NCI-H446 (cell line): ENCODE results near the gene KLK7.
"Not testable (repeated sequence)": the region's sequence is repeated elsewhere in the genome, so short reads cannot be mapped to it uniquely, and the experiment has no call there.

Source experiments
- DNase-seq, 2 experiments: peaks; one replicate each; lab custom pipeline; 2025; lab: John Stamatoyannopoulos, UW

Gene KLK7

DNA sequence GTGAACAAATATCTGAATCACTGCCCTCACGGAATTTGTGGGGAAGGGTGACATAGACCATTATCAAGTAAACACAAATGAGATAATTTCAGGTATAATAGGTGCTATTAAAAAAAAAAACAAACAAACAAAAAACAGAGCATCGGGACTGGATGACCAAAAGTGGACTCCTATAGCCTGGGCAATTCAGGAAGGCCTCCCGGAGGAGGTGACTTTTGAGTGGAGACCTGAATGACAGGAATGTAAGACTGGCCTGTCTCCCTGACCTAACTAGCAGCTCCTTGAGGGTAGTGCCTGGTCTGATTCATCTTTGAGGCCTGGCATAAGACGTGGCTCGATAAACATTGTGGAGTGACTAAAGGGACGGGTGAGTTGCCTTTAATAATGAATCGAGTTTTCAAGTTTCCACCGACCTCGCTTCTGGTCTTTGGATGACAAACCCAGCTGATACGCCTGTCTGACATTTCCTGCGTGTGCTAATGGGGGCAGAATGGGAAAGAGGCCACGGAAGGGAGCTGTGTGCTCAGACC is 29.0 kb upstream of the KLK7 start:
- DNase-seq = no peak

GRCh38 chr19:51010066-51010795 is 26.5 kb upstream of the KLK7 start:
- no peak for DNase-seq

GRCh38 chr19:51009061-51009891 is 25.6 kb upstream of the KLK7 start:
- no peak for DNase-seq

DNA sequence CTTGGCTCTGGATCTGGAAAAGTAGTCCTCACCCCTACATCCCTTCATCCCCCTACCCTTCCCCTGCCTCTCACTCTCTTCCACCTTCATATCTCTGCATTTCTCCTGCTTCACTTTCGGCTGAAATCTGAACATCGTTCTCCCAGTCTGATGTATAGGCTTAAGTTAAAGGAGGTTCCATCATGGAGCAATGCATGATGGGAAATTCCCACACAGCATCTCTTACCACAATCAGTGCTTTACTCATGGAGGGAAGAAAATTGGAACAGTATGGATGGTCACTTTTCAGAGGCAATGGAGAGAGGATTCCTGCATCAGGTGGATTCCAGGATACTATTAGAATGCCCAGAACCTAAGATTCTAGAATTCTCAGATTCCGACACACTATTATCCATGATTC is 23.8 kb upstream of the KLK7 start:
- no peak for DNase-seq

GRCh38 chr19:51006406-51006805 is 22.7 kb upstream of the KLK7 start:
- no peak for DNase-seq

DNA sequence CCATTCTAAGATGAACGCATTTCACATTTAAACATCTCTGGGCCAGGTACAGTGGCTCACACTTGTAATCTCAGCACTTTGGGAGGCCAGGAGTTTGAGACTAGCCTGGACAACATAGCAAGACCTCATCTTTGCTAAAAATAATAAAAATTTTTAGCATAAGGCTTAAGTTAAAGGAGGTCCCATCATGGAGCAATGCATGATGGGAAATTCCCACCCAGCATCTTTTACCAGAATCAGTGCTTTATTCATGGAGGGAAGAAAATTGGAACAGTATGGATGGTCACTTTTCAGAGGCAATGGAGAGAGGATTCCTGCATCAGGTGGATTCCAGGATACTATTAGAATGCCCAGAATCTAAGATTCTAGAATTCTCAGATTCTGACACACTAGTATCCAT is 21.5 kb upstream of the KLK7 start:
- no peak for DNase-seq

DNA sequence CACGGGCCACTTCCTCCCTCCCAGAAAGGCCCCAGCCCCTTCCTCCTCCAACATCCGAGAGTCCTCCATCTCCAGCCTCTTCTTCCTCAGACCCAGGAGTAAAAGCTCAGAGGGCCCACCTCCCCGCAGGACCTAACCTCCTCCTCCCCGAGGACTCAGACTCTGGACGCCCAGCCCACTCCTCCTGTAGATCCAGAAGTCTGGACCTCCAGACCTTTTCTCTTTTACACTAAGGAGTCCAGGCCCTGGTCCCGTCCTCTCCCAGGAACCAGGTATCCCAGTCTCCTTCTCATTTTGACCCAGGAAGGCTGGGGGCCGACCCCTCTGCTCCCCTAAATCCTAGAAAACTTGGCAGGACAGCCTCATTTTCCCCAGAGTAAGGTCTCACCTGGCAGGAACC is 19.6 kb upstream of the KLK7 start:
- DNase-seq = no peak

GRCh38 chr19:51002542-51003311 is 19.0 kb upstream of the KLK7 start:
- DNase-seq = peak; percentile 2 to 59

- no peak for DNase-seq
Measured at GRCh38 chr19:51002089-51002532, 18.4 kb upstream of the KLK7 start.

DNA sequence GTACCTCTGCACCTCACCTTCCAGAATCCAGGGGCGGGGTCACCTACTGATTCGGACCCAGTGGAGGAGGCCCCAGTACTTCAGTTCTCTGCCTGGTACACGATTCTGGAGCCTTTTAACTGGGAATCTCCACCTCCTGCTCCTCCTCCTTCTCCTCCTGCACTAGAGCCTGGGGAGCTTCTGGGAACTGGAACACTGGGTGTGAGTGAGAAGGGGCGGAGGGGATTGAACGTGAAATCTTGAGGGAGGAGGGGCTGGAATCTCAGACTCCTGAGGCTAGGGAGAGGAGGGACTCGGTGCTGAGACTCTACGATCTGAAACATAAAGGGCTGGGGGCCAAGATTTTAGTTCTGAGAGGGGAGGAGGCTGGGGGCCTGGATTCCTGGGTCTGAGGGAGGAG is 17.8 kb upstream of the KLK7 start, which contains the start of gene KLK8:
KLK8 (minus strand) TSS at position 90 of the 400 bp plus-strand sequence. CDS start 437 bp downstream, outside the sequence.
- DNase-seq = no peak

DNA sequence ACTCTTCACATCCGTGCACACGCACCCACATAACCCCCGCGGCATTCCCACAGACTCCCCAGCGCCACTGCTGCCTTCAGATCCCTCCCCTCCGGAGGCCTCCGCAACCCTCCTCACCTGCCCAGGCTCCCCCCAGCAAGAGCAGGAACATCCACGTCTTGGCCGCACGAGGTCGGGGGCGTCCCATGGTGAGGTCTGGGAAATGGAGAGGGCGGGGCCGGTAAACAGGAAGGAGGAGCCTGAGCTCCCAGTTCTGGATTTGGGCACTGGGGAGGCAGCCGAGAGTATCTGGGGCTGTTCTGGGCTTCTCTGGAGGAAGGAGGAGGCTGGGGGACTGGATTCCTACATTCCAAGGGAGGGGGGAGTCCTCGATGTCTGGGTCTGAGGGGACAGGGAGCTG is 17.3 kb upstream of the KLK7 start:
- no peak for DNase-seq

DNA sequence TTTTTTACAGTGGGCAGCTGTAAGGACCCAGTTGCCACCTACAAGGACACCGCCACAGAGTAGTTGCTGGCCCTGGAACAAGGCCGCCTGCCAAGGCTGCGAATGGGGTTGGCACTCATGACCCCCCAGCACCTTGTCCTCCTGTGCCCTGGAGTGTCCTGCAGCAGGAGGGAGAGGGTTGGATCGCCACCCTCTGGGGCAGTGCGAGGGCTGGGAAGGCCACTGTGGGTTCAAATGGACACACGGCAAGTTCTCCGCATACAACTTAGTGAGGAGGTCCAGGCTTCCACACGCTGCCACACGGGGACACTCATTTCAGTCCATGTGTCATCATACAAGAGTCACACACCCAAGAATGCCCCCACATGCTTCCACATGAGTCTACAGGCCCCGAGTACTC is 16.7 kb upstream of the KLK7 start:
- no peak for DNase-seq

GRCh38 chr19:50998686-50999085 is 15.0 kb upstream of the KLK7 start:
- no peak for DNase-seq

GRCh38 chr19:50998061-50998460 is 14.3 kb upstream of the KLK7 start:
- no peak for DNase-seq

DNA sequence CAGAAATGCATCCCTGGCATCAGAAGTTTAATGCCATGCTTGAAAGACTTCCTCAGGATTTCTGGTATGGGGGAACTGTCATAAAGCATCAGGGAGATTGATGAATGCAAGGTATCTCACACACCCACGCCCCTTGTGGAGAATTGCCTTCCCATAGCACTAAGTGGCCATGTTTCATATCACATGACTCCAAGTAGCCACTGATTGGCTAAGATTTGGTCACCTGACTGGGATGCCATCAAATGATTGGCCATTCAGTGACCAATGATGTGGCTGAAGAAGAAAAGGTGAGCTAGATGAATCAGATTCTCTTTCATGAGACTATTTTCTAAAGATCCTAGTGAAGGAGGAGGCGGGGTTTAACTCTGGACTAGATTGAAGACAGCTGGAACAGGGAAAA is 10.4 kb upstream of the KLK7 start:
- DNase-seq = peak in 1 of 2 experiments; percentile 6

DNA sequence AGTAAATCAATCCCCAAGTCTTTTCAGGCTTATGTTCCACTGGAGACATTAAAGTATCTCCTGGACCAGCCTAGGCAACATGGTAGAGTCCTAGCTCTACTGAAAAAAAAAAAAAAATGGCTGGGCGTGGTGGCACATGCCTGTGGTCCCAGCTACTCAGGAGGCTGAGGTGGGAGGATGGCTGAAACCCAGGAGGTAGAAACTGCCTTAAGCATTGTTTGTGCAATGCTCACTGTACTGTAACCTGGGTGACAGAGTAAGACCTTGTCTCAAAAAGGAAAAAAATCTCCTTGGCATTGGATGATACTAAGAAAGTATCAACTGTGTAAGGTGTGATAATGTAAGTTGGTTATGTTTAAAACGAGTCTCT is 8.9 kb upstream of the KLK7 start:
- DNase-seq = no peak

GRCh38 chr19:50984416-50984815 is 699 bp upstream of the KLK7 start:
- not testable (repeated sequence) for DNase-seq

GRCh38 chr19:50982186-50982585 is 1.5 kb downstream of the KLK7 start:
- DNase-seq = no peak

DNA sequence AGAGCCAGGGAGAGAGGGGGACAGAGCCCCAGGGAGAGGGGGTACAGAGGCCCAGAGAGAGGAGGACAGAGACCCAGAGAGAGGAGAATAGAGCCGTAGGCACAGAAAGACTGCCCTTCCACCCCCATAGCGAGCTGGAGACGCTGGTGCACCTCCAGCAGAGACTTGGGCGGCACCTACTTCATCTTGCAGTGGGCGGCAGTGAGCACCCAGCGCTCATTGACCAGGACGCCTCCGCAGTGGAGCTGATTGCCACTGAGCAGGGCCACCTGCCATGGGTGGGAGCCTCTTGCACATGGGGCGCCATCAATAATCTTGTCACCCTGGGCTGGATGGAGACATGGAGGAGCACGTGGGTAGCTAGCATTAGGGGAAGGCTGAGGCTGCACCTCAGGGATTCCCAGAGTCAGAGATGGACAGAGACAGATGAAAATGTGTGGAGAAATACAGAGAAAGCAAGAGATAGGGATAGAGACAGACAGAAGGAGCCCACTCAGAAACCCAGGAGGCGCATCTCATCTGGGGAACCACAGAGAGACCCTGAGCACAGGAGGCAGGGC is 2.0 kb downstream of the KLK7 start:
- no peak for DNase-seq

DNA sequence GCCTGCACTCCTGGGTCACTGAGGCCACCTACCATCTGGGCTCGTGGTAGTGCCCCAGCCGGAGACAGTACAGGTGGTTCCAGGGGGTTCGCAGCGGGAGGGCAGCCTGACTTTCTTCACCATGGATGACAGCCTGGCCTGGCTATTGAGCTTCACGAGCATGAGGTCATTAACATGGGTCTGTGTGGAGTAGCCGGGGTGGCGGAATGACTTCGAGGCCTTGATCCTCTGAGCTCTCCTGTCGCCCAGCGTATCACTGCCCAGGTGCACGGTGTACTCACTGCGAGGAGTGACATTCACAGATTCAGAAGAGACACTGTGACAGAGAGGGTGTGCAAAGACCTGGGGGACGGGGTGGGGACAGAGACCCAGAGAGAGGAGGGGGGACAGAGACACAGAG is 3.5 kb downstream of the KLK7 start:
- no peak for DNase-seq

DNA sequence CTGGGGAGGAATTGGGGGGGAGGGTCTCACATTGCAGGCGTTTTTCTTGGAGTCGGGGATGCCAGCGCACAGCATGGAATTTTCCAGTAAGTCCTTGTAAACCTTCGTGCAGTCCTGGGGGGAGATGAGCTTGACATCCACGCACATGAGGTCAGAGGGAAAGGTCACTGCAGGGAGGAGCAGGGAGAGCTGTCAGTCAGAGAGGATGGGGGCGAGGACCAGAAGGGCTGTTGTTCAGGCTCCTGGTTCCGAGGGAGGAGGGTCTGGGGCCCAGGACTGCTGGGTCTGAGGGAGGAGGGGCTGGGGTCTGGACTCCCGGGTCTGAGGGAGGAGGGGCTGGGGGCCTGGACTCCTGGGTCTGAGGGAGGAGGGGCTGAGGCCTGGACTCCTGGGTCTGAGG is 4.0 kb downstream of the KLK7 start:
- DNase-seq = no peak

DNA sequence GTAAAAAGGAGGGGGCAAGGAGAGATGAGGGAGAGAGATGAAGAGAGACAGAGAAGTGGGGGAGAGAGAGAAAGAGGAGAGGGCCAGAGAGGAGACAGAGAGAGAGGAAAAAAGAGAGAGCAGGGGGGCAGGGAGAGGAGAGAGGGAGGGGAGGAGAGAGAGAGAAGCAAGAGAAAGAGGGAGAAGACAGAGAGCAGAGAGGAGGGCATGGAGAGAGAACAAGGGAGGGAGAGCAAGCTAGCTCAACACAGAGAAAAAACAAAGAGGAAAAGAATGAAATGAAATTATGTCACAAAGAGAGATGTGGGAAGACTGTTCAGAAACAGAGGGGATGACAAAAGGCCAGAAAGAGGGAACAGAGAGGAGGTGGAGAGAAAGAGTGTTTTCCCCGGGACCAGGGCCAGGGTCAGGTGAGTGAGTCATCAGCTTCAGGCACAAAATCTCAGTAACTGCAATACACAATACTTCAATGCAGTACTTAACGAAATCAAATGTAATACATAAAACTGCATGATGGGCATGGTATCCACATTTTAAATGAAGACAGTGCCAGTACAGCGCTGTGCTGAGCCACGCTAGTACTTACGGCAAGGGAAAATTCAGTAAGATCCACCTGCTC is 4.8 kb downstream of the KLK7 start:
- no peak for DNase-seq
